HepG2 (cell line): ENCODE measurements around the gene CDK15. TPM values are rescaled to one million over a fixed set of nuclear protein-coding genes. Genes with fewer than 3 reads are reported as not detected.

Experiments used
- ASH2L ChIP-seq: fragments of 300-600, 200-600 bp; sonication (generic); IDR thresholded peaks from 2 replicates; pipeline ENCODE4 v1.7.0; 2017; ENCODE audit warnings: low read depth, mild to moderate bottlenecking, moderate library complexity, mixed read lengths, low read length; ENCODE audit not compliant: insufficient read length
- DR1 ChIP-seq: sonication (generic); formaldehyde crosslinking; IDR thresholded peaks from 2 replicates; pipeline ENCODE4 v1.8.0; 2021; ENCODE audit warnings: mild to moderate bottlenecking, missing genetic modification reagents, inconsistent platforms
- GATAD2A ChIP-seq: IDR thresholded peaks from 2 replicates; pipeline ENCODE4 v1.6.1; 2016
- SALL2 ChIP-seq: sonication (generic); formaldehyde crosslinking; IDR thresholded peaks from 2 replicates; pipeline ENCODE4 v1.8.1; 2023; ENCODE audit warnings: mild to moderate bottlenecking, missing genetic modification reagents, inconsistent platforms
- ZBTB8A ChIP-seq: sonication (generic); formaldehyde crosslinking; IDR thresholded peaks from 2 replicates; pipeline ENCODE4 v1.4.0; 2020; ENCODE audit warnings: mild to moderate bottlenecking, low read depth, missing genetic modification reagents, borderline replicate concordance
- ZFP36L2 ChIP-seq: sonication (generic); formaldehyde crosslinking; IDR thresholded peaks from 2 replicates; pipeline ENCODE4 v1.4.0; 2020; ENCODE audit warnings: missing genetic modification reagents
- ZNF3 ChIP-seq: IDR thresholded peaks from 2 replicates; pipeline ENCODE4 v1.7.0; 2017; ENCODE audit warnings: inconsistent platforms
- ZNF550 ChIP-seq: sonication (generic); formaldehyde crosslinking; IDR thresholded peaks from 2 replicates; pipeline ENCODE4 v1.4.0; 2020; ENCODE audit warnings: mild to moderate bottlenecking, missing genetic modification reagents, borderline replicate concordance
- ZNF660 ChIP-seq: sonication (generic); formaldehyde crosslinking; IDR thresholded peaks from 2 replicates; pipeline ENCODE4 v1.5.1; 2020; ENCODE audit warnings: mild to moderate bottlenecking, low read depth, missing genetic modification reagents, borderline replicate concordance
- ZNF883 ChIP-seq: sonication (generic); formaldehyde crosslinking; IDR thresholded peaks from 2 replicates; pipeline ENCODE4 v1.5.1; 2020; ENCODE audit warnings: mild to moderate bottlenecking, missing genetic modification reagents; ENCODE audit errors: not compliant biosample characterization
- ZSCAN21 ChIP-seq: sonication (generic); formaldehyde crosslinking; IDR thresholded peaks from 2 replicates; pipeline ENCODE4 v1.8.0; 2022; ENCODE audit warnings: mild to moderate bottlenecking, missing genetic modification reagents, moderate library complexity, borderline replicate concordance
- polyA plus RNA-seq, 8 experiments: library from polyadenylated mRNA; depleted of rRNA in 3 of 8; stranded (reverse) in 7 of 8; unstranded in 1 of 8; fragments of >200 nt; fragmentation: Illumina TruSeq in 4 of 8; extraction: Trizol in 4 of 8; gene quantifications; 2 replicates each; pipeline versions ENCODE4 v1.2.1 to v1.2.3, GENCODE V29; 2011 to 2016; ENCODE audit warnings: low read depth in 4 of 8, missing spikeins in 1 of 8, mixed read lengths in 1 of 8; ENCODE audit not compliant: insufficient read depth in 1 of 8
- total RNA-seq, 5 experiments: library from RNA; depleted of rRNA; stranded (reverse); fragments of >200 nt; fragmentation: Illumina TruSeq; extraction: Trizol; gene quantifications; 2 replicates each; pipeline ENCODE4 v1.2.3, GENCODE V29; 2016; ENCODE audit warnings: low read depth in 1 of 5
- TF ChIP-seq, protein P1 (sequence below), 2 experiments: sonication (generic) in 1 of 2; formaldehyde crosslinking in 1 of 2; IDR thresholded peaks; 2 replicates each; pipeline versions ENCODE4 v1.5.1 to v1.6.1; 2011 to 2020; ENCODE audit warnings: borderline replicate concordance in 1 of 2, low read depth in 1 of 2, low read length in 1 of 2, mild to moderate bottlenecking in 1 of 2, missing genetic modification reagents in 1 of 2, moderate library complexity in 1 of 2
- TF ChIP-seq, protein P2 (sequence below): sonication (generic); formaldehyde crosslinking; IDR thresholded peaks from 2 replicates; pipeline ENCODE4 v1.8.0; 2022; ENCODE audit warnings: mild to moderate bottlenecking, missing genetic modification reagents, borderline replicate concordance
- TF ChIP-seq, protein P3 (sequence below): sonication (generic); formaldehyde crosslinking; IDR thresholded peaks from 2 replicates; pipeline ENCODE4 v1.5.1; 2020; ENCODE audit warnings: mild to moderate bottlenecking, missing genetic modification reagents, borderline replicate concordance
- TF ChIP-seq, protein P4 (sequence below): sonication (generic); formaldehyde crosslinking; IDR thresholded peaks from 2 replicates; pipeline ENCODE4 v1.4.0; 2020; ENCODE audit warnings: missing genetic modification reagents, mild to moderate bottlenecking, borderline replicate concordance

CDK15 gene
- total and polyA plus RNA-seq, 2 of the 13 experiments (the other 11 are each of a cell fraction or from before 2014, with no cell fraction given), result not detected

DNA sequence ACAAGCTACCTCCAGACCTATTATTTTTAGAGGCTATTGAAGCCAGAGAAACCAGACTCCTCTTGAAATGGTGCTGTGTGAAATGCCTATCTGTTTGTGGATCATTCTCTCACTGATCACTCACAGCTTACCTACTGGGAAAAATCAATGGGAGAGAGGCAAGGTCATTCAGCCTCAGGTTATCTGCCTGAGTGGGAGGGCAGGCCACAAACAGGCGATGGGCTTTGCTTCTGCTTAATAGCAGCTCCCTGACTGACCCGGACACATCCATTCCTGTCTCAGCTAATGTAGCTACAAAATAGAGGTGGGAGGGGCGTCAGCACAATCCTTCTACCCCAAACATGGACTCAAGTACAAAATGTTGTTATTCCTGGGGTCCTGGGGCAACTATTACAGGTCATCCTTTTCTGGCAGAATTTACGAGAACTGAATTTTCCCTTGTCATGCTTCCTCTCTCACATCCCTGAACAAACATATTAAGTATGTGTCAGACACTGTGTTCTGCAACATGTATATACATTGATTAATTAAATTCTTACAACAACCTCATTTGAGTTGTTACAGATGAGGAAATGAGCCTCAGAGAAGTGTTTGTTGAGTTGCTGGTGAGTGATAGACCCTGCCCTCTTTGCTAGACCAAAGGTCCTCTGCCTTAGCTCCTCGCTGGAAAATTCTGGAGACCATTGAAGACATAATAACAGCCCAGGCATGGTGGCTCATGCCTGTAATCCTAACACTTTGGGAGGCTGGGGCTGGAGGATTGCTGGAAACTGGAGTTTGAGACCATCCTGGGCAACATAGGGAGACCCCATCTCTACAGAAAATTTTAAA is 60.5 kb downstream of the CDK15 start (continued):
- TF ChIP-seq, protein P1, sequence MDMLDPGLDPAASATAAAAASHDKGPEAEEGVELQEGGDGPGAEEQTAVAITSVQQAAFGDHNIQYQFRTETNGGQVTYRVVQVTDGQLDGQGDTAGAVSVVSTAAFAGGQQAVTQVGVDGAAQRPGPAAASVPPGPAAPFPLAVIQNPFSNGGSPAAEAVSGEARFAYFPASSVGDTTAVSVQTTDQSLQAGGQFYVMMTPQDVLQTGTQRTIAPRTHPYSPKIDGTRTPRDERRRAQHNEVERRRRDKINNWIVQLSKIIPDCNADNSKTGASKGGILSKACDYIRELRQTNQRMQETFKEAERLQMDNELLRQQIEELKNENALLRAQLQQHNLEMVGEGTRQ (IDR thresholded peaks at IDR 0.05; ENCODE audit: low read depth, low read length), result no peak
- TF ChIP-seq, protein P1 (CRISPR knock-in tag; IDR thresholded peaks at IDR 0.05; ENCODE audit: borderline replicate concordance), result no peak
- TF ChIP-seq ZNF3 (CRISPR knock-in tag), result no peak
- TF ChIP-seq GATAD2A, result peak; percentile 36; the same call in 1 of the 2 replicates
- TF ChIP-seq ZBTB8A (CRISPR knock-in tag), result no peak
- TF ChIP-seq ZNF883 (CRISPR knock-in tag), result no peak
- TF ChIP-seq, protein P2, sequence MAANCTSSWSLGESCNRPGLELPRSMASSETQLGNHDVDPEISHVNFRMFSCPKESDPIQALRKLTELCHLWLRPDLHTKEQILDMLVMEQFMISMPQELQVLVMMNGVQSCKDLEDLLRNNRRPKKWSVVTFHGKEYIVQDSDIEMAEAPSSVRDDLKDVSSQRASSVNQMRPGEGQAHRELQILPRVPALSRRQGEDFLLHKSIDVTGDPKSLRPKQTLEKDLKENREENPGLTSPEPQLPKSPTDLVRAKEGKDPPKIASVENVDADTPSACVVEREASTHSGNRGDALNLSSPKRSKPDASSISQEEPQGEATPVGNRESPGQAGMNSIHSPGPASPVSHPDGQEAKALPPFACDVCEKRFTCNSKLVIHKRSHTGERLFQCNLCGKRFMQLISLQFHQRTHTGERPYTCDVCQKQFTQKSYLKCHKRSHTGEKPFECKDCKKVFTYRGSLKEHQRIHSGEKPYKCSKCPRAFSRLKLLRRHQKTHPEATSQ, result no peak
- TF ChIP-seq, protein P3, sequence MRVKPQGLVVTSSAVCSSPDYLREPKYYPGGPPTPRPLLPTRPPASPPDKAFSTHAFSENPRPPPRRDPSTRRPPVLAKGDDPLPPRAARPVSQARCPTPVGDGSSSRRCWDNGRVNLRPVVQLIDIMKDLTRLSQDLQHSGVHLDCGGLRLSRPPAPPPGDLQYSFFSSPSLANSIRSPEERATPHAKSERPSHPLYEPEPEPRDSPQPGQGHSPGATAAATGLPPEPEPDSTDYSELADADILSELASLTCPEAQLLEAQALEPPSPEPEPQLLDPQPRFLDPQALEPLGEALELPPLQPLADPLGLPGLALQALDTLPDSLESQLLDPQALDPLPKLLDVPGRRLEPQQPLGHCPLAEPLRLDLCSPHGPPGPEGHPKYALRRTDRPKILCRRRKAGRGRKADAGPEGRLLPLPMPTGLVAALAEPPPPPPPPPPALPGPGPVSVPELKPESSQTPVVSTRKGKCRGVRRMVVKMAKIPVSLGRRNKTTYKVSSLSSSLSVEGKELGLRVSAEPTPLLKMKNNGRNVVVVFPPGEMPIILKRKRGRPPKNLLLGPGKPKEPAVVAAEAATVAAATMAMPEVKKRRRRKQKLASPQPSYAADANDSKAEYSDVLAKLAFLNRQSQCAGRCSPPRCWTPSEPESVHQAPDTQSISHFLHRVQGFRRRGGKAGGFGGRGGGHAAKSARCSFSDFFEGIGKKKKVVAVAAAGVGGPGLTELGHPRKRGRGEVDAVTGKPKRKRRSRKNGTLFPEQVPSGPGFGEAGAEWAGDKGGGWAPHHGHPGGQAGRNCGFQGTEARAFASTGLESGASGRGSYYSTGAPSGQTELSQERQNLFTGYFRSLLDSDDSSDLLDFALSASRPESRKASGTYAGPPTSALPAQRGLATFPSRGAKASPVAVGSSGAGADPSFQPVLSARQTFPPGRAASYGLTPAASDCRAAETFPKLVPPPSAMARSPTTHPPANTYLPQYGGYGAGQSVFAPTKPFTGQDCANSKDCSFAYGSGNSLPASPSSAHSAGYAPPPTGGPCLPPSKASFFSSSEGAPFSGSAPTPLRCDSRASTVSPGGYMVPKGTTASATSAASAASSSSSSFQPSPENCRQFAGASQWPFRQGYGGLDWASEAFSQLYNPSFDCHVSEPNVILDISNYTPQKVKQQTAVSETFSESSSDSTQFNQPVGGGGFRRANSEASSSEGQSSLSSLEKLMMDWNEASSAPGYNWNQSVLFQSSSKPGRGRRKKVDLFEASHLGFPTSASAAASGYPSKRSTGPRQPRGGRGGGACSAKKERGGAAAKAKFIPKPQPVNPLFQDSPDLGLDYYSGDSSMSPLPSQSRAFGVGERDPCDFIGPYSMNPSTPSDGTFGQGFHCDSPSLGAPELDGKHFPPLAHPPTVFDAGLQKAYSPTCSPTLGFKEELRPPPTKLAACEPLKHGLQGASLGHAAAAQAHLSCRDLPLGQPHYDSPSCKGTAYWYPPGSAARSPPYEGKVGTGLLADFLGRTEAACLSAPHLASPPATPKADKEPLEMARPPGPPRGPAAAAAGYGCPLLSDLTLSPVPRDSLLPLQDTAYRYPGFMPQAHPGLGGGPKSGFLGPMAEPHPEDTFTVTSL (CRISPR knock-in tag), result peak; percentile 70; the same call in 1 of the 2 replicates
- TF ChIP-seq ZNF550 (CRISPR knock-in tag), result no peak
- no peak for TF ChIP-seq ZNF660 (CRISPR knock-in tag)
- no peak for TF ChIP-seq DR1 (CRISPR knock-in tag)
- TF ChIP-seq ASH2L, result no peak
- TF ChIP-seq, protein P4, sequence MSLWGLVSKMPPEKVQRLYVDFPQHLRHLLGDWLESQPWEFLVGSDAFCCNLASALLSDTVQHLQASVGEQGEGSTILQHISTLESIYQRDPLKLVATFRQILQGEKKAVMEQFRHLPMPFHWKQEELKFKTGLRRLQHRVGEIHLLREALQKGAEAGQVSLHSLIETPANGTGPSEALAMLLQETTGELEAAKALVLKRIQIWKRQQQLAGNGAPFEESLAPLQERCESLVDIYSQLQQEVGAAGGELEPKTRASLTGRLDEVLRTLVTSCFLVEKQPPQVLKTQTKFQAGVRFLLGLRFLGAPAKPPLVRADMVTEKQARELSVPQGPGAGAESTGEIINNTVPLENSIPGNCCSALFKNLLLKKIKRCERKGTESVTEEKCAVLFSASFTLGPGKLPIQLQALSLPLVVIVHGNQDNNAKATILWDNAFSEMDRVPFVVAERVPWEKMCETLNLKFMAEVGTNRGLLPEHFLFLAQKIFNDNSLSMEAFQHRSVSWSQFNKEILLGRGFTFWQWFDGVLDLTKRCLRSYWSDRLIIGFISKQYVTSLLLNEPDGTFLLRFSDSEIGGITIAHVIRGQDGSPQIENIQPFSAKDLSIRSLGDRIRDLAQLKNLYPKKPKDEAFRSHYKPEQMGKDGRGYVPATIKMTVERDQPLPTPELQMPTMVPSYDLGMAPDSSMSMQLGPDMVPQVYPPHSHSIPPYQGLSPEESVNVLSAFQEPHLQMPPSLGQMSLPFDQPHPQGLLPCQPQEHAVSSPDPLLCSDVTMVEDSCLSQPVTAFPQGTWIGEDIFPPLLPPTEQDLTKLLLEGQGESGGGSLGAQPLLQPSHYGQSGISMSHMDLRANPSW, result no peak
- no peak for TF ChIP-seq ZSCAN21 (CRISPR knock-in tag)
- no peak for TF ChIP-seq SALL2 (CRISPR knock-in tag)
- no peak for TF ChIP-seq ZFP36L2 (CRISPR knock-in tag)
